H1 (cell line): ENCODE measurements around the gene PGLYRP4. TPM values are rescaled to one million over a fixed set of nuclear protein-coding genes. Genes with fewer than 3 reads are reported as not detected.
"Not testable (repeated sequence)": the region's sequence is repeated elsewhere in the genome, so short reads cannot be mapped to it uniquely, and the experiment has no call there.

Experiments
- CTCF ChIA-PET: fragments of 300-600 bp; sonication (Branson Sonifier 250); formaldehyde crosslinking; loops from one replicate; lab custom pipeline; 2021; ENCODE audit not compliant: partially characterized antibody; lab: Charles Lee
- POLR2A ChIA-PET: fragments of 300-600 bp; sonication (Branson Sonifier 250); formaldehyde crosslinking; loops from one replicate; lab custom pipeline; 2021; ENCODE audit warnings: inconsistent platforms; ENCODE audit not compliant: partially characterized antibody; lab: Charles Lee
- DNase-seq, 2 experiments: peaks; one replicate each; pipeline versions ENCODE4 v3.0.0 to v3.0.0-alpha.2; 2010 to 2022; ENCODE audit warnings: low spot score in 2 of 2, low read depth in 1 of 2, mixed read lengths in 1 of 2
- FAIRE-seq: peaks from 2 replicates; lab custom pipeline; 2011; peaks lifted over from hg19 to GRCh38; lab: Jason Lieb, UNC
- H2AFZ ChIP-seq: 2 replicates; pipeline ENCODE4 v1.8.1; 2012; ENCODE audit warnings: low read length, inconsistent platforms
- H2AK5ac ChIP-seq: 2 replicates; pipeline ENCODE4 v1.6.1; 2013; ENCODE audit warnings: low read depth, low read length
- H2BK120ac ChIP-seq: replicated peaks from 2 replicates; pipeline ENCODE3; 2013; ENCODE audit warnings: low read depth, low read length, inconsistent platforms
- H2BK12ac ChIP-seq: 2 replicates; pipeline ENCODE4 v1.6.1; 2013; ENCODE audit warnings: low read depth, low read length
- H2BK15ac ChIP-seq: 2 replicates; pipeline ENCODE4 v1.6.1; 2013; ENCODE audit warnings: low read length
- H2BK20ac ChIP-seq: 2 replicates; pipeline ENCODE4 v1.6.1; 2013; ENCODE audit warnings: low read length
- H2BK5ac ChIP-seq: 2 replicates; pipeline ENCODE4 v1.6.1; 2013; ENCODE audit warnings: low read depth, low read length
- H3K14ac ChIP-seq: 2 replicates; pipeline ENCODE4 v1.6.1; 2013; ENCODE audit warnings: inconsistent platforms; ENCODE audit not compliant: insufficient read length
- H3K18ac ChIP-seq: 2 replicates; pipeline ENCODE4 v1.6.1; 2013; ENCODE audit warnings: low read length; ENCODE audit errors: extremely low read depth
- H3K23ac ChIP-seq: 2 replicates; pipeline ENCODE4 v1.6.1; 2013; ENCODE audit warnings: inconsistent platforms; ENCODE audit not compliant: insufficient read length
- H3K23me2 ChIP-seq: 2 replicates; pipeline ENCODE4 v1.6.1; 2013; ENCODE audit warnings: low read depth, low read length
- H3K27ac ChIP-seq: 2 replicates; pipeline ENCODE4 v1.6.1; 2011; ENCODE audit warnings: low read depth, low read length, inconsistent platforms
- H3K27me3 ChIP-seq, 4 experiments: replicated peaks in 1 of 4; 1 replicate in 1 of 4; 2 replicates in 3 of 4; pipeline versions ENCODE4 v1.6.1 to v1.8.1; 2011 to 2013; ENCODE audit warnings: low read length in 3 of 4, mild to moderate bottlenecking in 3 of 4, inconsistent platforms in 2 of 4, mixed read lengths in 2 of 4, moderate library complexity in 1 of 4; ENCODE audit not compliant: control insufficient read depth in 3 of 4, insufficient read depth in 3 of 4; ENCODE audit errors: extremely low read depth in 1 of 4
- H3K36me3 ChIP-seq, 4 experiments: 2 replicates each; pipeline versions ENCODE4 v1.6.1 to v1.8.1; 2011 to 2013; ENCODE audit warnings: mild to moderate bottlenecking in 4 of 4, low read length in 3 of 4, moderate library complexity in 2 of 4, control low read depth in 1 of 4, inconsistent platforms in 1 of 4; ENCODE audit not compliant: insufficient read depth in 4 of 4, control insufficient read depth in 2 of 4
- H3K4ac ChIP-seq: replicated peaks from 2 replicates; pipeline ENCODE3; 2013; ENCODE audit warnings: low read length, low read depth, mixed read lengths, inconsistent platforms; ENCODE audit not compliant: insufficient read length
- H3K4me1 ChIP-seq, 4 experiments: replicated peaks in 1 of 4; 1 replicate in 1 of 4; 2 replicates in 3 of 4; pipeline versions ENCODE4 v1.6.1 to v1.8.1; 2011 to 2013; ENCODE audit warnings: low read length in 3 of 4, inconsistent platforms in 2 of 4, mixed read lengths in 1 of 4; ENCODE audit not compliant: insufficient read depth in 4 of 4, control insufficient read depth in 3 of 4
- H3K4me2 ChIP-seq, 2 experiments: 2 replicates each; pipeline versions ENCODE4 v1.6.1 to v1.8.1; 2011 to 2013; ENCODE audit warnings: low read depth in 2 of 2, low read length in 2 of 2, control low read depth in 1 of 2, inconsistent platforms in 1 of 2, mild to moderate bottlenecking in 1 of 2; ENCODE audit not compliant: insufficient read depth in 1 of 2
- H3K4me3 ChIP-seq, 4 experiments: fragments of 200-600, 300-600 bp in 1 of 4; sonication (generic), shearing (Covaris generic), sonication (Bioruptor Twin) in 1 of 4; 2 replicates each; pipeline versions ENCODE4 v1.5.1 to v1.8.1; 2011 to 2016; ENCODE audit warnings: low read length in 4 of 4, low read depth in 3 of 4, control low read depth in 2 of 4, inconsistent platforms in 2 of 4, mild to moderate bottlenecking in 2 of 4, mixed read lengths in 1 of 4, moderate library complexity in 1 of 4; ENCODE audit not compliant: insufficient read depth in 2 of 4; ENCODE audit errors: extremely low read depth in 1 of 4
- H3K56ac ChIP-seq: replicated peaks from 2 replicates; pipeline ENCODE3; 2013; ENCODE audit warnings: low read depth, mild to moderate bottlenecking, mixed read lengths, low read length, inconsistent platforms; ENCODE audit not compliant: insufficient read length
- H3K79me1 ChIP-seq: 2 replicates; pipeline ENCODE4 v1.6.1; 2013; ENCODE audit warnings: low read depth, low read length, control low read depth
- H3K79me2 ChIP-seq, 2 experiments: 2 replicates each; pipeline versions ENCODE4 v1.6.1 to v1.8.1; 2012 to 2013; ENCODE audit warnings: low read length in 2 of 2, mild to moderate bottlenecking in 2 of 2, inconsistent platforms in 1 of 2; ENCODE audit not compliant: insufficient read depth in 2 of 2, control insufficient read depth in 1 of 2
- H3K9ac ChIP-seq, 4 experiments: replicated peaks in 1 of 4; 1 replicate in 1 of 4; 2 replicates in 3 of 4; pipeline versions ENCODE4 v1.6.1 to v1.8.1; 2011 to 2013; ENCODE audit warnings: low read depth in 3 of 4, low read length in 3 of 4, control low read depth in 2 of 4, mild to moderate bottlenecking in 2 of 4, moderate library complexity in 2 of 4, inconsistent platforms in 1 of 4; ENCODE audit errors: extremely low read depth in 1 of 4
- H3K9me3 ChIP-seq, 2 experiments: 2 replicates each; pipeline versions ENCODE4 v1.6.1 to v1.8.1; 2012 to 2013; ENCODE audit warnings: mild to moderate bottlenecking in 2 of 2, moderate library complexity in 2 of 2, control low read depth in 1 of 2, inconsistent platforms in 1 of 2, low read depth in 1 of 2, low read length in 1 of 2, mixed read lengths in 1 of 2; ENCODE audit not compliant: insufficient read depth in 2 of 2
- H4K20me1 ChIP-seq, 2 experiments: replicated peaks in 1 of 2; 2 replicates each; pipeline versions ENCODE3 to v1.8.1; 2011 to 2013; ENCODE audit warnings: inconsistent platforms in 2 of 2, low read length in 2 of 2, mild to moderate bottlenecking in 1 of 2; ENCODE audit not compliant: insufficient read depth in 2 of 2, control insufficient read depth in 1 of 2
- H4K5ac ChIP-seq: 2 replicates; pipeline ENCODE4 v1.6.1; 2013; ENCODE audit warnings: low read length, low read depth, mixed read lengths, inconsistent platforms; ENCODE audit not compliant: insufficient read length
- H4K8ac ChIP-seq: 2 replicates; pipeline ENCODE4 v1.8.0; 2013; ENCODE audit warnings: mild to moderate bottlenecking, moderate library complexity, low read length, inconsistent platforms; ENCODE audit not compliant: insufficient read depth; ENCODE audit errors: extremely low read depth
- H4K91ac ChIP-seq: replicated peaks from 2 replicates; pipeline ENCODE3; 2013; ENCODE audit warnings: low read length, mixed read lengths, inconsistent platforms; ENCODE audit not compliant: insufficient read length
- polyA plus RNA-seq, 7 experiments: library from polyadenylated mRNA; depleted of rRNA in 3 of 7; stranded (reverse) in 5 of 7; unstranded in 2 of 7; fragments of >200 nt in 5 of 7; fragments of 200-250 nt in 2 of 7; gene quantifications; 1 replicate in 5 of 7; 2 replicates in 1 of 7; 4 replicates in 1 of 7; pipeline versions ENCODE4 v1.2.1 to v1.2.3, GENCODE V29; 2011 to 2013; ENCODE audit warnings: missing spikeins in 2 of 7, mixed read lengths in 2 of 7
- total RNA-seq: library from RNA; stranded (reverse); fragmentation: NEBNext Ultra II Directional; extraction: Animal tissue kit (Norgen Biotek cat#: 25700); gene quantifications from 2 replicates; pipeline ENCODE4 v1.2.1, GENCODE V29; 2021

The PGLYRP4 gene
- total and polyA plus RNA-seq, 2 of the 8 experiments (the other 6 are each of a cell fraction or from before 2014, with no cell fraction given), result not detected

DNA sequence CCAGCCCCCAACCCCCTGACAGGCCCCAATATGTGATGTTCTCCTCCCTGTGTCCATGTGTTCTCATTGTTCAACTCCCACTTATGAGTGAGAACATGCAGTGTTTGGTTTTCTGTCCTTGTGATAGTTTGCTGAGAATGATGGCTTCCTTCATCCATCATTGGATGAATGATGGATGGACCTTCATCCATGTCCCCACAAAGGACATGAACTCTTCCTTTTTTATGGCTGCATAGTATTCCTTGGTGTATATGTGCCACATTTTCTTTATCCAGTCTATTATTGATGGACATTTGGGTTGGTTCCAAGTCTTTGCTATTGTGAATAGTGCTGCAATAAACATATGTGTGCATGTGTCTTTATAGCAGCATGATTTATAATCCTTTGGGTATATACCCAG lies 34.3 kb downstream of the PGLYRP4 start:
- CTCF ChIA-PET, DNase-seq, H3K23ac ChIP-seq, H3K4me1 ChIP-seq, FAIRE-seq, H3K36me3 ChIP-seq, H3K9me3 ChIP-seq, H2BK15ac ChIP-seq, H2BK12ac ChIP-seq, H2BK120ac ChIP-seq, H3K79me1 ChIP-seq, H4K8ac ChIP-seq, H3K4me2 ChIP-seq, H3K79me2 ChIP-seq, H3K14ac ChIP-seq, H3K9ac ChIP-seq, H3K27ac ChIP-seq, H2AK5ac ChIP-seq, H2BK20ac ChIP-seq, H3K4ac ChIP-seq, H3K27me3 ChIP-seq, H2BK5ac ChIP-seq, H2AFZ ChIP-seq, H4K20me1 ChIP-seq, H3K56ac ChIP-seq, H3K18ac ChIP-seq, H3K23me2 ChIP-seq, H4K5ac ChIP-seq, H4K91ac ChIP-seq, H3K4me3 ChIP-seq, POLR2A ChIA-PET: not testable (repeated sequence)
